ENCODE measurements around the gene SLC22A9.
"Not testable (repeated sequence)": the region's sequence is repeated elsewhere in the genome, so short reads cannot be mapped to it uniquely, and the experiment has no call there.

The SLC22A9 gene

DNA sequence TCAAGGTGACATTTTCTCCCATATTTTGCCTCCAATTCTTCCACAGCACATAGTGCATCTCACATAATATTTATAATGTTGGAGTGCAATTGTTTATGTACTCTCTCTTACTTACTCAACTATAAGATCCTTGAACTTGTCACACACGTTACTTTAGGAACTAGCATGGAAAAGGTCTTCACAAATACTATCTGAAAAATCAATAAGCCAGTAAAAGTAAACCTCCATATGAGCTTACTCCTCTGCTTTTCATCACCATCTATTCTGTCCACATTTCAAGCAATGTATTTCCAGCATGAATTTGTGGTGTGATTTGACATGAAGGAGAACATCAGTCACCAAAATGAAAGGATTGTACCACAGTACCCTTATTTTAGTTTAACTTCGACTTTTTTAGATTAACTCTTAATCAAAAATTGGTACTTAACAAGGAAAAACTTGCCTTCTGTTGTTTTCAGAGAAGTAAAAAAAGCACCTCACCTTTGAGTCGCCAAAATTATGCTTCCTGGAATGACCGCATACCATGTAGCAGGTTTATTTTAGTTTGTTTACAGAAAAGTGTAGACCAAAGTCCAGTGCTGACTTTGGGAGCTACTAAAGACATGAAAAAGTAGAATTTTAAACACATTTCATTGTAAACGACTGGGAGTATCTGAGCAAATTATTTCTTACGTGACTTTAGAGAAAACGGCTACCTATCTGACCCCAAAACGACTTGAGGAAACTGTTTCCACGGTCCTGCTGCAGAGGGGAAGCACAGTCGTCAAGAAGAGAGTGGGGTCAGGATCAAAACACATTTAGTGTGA, at the start of gene SLC22A9:
Gene SLC22A9, plus strand, starts transcription at position 621 of the 806 bp plus-strand sequence. CDS start 272 bp downstream, outside the sequence.
- no peak for DNase-seq (ENCODE audit: low spot score)

GRCh38 chr11:63321723-63322122, 47.9 kb upstream of the SLC22A9 start:
- no peak for DNase-seq (ENCODE audit: low spot score)

DNA sequence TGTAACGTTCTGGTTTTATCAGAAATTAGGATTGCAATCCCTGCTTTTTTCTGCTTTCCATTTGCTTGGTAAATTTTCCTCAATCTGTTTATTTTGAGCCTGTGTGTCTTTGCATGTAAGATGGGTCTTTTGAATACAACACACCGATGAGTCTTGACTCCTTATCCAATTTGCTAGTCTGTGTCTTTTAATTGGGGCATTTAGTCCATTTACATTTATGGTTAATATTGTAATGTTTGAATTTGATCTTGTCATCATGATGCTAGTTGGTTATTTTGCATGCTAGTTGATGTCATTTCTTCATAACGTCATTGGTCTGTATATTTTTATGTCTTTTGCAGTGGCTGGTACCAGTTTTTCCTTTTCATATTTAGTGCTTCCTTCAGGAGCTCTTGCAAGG, 34.5 kb upstream of the SLC22A9 start:
- not testable (repeated sequence) for DNase-seq (ENCODE audit: low spot score)

- DNase-seq (ENCODE audit: low spot score) = no peak
Observed at GRCh38 chr11:63337070-63337469, 32.5 kb upstream of the SLC22A9 start.

GRCh38 chr11:63343130-63343529, 26.5 kb upstream of the SLC22A9 start:
- DNase-seq (ENCODE audit: low spot score) = no peak

DNA sequence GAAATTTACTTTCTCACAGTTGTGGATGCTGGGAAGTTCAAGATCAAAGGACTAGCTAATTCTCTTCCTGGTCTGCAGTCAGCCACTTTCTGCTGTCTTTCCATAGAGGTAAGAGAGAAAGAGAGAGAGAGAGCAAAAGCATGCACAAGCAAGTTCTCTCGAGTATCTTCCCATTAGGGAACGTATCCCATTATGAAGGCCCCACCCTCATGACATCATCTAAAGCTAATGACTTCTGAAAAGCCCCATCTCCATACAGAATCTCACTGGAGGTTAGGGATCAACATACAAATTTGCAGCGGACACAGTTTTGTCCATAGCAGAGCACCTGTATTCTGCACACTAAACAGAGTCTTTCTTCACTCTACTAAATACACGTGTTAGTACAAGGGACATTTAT, 17.4 kb upstream of the SLC22A9 start:
- DNase-seq (ENCODE audit: low spot score) = no peak

DNA sequence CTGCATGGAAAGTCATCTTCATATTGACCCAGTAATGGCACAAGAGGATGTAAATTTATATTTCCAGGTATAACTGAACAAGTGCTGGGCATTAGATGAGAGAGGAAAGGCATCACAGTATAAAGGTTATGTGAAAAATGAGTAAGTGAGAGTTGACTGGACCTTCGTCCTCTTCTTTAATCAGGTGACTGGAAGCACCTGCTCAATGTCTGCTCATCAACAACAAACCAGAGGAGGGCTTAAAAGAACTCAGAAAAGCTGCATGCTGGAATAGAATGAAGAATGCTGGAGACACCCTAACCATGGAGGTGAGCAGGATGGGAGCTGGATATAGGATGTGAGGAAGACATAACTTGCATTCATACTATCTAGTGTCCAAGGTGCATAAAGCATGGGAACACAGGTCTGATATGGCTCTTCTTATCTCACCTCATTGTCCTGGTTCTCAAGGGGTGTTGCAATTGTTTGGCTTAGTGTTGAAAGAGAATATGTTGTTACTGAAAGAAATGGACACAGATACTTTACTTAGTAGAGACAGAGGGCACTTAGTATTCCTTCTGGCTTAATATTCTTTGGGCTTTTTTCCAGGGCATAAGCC, 7.3 kb upstream of the SLC22A9 start:
- DNase-seq (ENCODE audit: low spot score) = no peak

DNA sequence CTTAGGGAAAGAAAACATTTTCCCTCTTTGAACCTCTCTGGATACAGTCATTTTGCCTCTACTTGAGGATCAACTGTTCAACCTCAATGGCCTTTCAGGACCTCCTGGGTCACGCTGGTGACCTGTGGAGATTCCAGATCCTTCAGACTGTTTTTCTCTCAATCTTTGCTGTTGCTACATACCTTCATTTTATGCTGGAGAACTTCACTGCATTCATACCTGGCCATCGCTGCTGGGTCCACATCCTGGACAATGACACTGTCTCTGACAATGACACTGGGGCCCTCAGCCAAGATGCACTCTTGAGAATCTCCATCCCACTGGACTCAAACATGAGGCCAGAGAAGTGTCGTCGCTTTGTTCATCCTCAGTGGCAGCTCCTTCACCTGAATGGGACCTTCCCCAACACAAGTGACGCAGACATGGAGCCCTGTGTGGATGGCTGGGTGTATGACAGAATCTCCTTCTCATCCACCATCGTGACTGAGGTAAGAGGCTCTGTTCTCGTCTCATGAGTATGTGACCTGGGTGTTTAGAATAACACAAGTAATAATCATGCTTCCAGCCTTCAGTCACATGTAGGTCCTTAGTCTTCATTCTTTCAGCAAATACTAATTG, 495 bp downstream of the SLC22A9 start:
- no peak for DNase-seq (ENCODE audit: low spot score)

DNA sequence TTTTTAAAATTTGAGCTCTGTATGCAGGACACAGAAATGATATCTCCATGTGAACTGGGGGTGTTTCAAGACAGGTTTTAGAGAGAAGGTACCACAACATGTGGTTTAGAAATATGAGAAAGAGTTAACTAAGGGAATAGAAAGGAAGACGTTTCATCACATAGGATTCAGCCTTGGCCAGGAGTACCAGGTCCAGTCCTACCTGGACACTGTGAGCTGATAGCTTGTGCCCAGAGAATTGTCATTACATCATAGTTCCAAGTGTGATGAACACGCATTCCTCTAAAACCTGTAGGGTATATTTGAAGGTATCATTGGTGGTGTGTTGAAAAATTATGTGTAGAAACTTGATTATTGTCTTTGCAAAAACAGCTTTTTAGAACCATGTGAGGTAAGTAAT, 1.8 kb downstream of the SLC22A9 start:
- no peak for DNase-seq (ENCODE audit: low spot score)

DNA sequence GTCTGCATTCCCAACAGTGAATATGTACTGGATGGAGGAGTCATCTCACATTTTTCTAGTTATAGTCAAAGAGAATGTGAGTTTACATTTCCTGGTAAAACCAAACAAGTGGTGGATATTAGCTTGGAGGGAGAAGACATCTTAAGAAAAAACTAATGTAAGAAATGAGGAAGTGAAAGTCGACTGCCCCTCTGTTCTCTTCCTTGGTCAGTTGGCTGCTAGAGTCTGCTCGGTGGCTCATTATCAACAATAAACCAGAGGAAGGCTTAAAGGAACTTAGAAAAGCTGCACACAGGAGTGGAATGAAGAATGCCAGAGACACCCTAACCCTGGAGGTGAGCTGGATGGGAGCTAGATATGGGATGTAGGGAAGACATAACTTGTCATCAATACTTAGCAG, 5.8 kb downstream of the SLC22A9 start:
- DNase-seq (ENCODE audit: low spot score) = no peak

- DNase-seq (ENCODE audit: low spot score) = no peak
Observed at GRCh38 chr11:63380130-63380529, 10.5 kb downstream of the SLC22A9 start.

DNA sequence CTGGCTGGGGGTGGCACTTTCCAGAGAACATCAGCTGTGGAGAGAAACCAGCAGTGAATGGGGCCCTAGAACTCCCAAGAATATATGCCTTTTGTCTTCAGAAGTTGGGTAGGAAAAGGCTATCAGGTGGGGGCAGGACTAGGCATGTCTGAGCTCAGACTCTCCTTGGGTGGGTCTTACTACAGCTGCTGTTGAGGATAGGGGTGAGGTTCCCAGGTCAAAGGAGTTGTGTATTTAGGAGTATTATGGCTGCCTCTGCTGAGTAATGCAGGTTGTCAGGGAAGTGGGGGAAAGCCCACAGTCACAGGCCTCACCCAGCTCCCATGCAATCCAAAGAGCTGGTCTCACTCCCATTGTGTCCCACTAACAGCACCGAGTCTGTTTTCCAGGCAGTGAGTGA, 26.1 kb downstream of the SLC22A9 start:
- DNase-seq (ENCODE audit: low spot score) = no peak

GRCh38 chr11:63404161-63404935, 34.8 kb downstream of the SLC22A9 start:
- DNase-seq (ENCODE audit: low spot score) = no peak

DNA sequence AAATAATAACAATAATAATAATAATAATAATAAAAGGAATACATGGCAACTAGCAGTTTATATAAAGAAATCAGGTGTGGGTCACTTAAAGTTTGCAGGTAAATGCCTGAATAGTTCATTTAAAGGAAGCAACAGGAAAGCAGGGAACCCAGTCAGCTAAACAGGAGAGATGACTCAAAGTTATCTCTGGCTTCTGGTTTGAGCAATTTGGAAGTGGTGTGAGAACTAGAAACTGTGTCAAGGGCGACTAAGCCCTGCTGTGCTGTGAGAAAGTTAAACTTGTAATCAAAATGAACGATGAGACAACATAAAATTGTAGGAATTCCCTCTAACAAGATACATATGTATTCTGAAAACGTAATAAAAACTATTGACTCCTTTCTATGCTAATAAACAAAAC, 35.5 kb downstream of the SLC22A9 start:
- DNase-seq (ENCODE audit: low spot score) = no peak

DNA sequence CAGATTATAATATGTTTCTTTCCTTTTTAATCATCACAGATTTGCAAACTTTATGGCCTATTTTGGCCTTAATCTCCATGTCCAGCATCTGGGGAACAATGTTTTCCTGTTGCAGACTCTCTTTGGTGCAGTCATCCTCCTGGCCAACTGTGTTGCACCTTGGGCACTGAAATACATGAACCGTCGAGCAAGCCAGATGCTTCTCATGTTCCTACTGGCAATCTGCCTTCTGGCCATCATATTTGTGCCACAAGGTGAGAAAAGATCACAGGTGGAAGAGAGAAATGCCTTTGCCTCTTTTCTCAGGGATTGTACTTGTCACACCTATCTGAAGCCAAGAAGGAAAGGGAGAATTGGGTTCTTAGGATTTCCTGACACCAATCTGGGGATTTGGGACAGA, 36.9 kb downstream of the SLC22A9 start:
- DNase-seq (ENCODE audit: low spot score) = no peak

- DNase-seq (ENCODE audit: low spot score) = no peak
Observed at GRCh38 chr11:63417174-63417852, 47.7 kb downstream of the SLC22A9 start.

DNA sequence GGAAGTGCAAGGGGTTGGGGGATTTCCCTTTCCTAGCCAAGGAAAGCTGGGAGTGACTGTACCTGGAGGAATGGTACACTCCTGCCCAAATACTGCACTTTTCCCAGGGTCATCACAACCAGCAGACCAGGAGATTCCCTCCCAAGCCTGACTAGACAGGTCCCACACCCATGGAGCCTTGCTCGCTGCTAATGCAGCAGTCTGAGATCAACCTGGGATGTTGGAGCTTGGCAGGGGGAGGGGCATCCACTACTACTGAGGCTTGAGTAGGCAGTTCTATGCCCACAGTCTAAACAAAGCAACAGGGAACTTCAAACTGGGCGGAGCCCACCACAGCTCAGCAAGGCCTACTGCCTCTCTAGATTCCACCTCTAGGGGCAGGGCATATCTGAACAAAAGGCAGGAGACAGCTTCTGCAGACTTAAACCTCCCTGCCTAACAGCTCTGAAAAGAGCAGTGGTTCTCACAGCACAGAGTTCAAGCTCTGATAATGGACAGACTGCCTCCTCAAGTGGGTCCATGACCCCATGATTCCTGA, 58.5 kb downstream of the SLC22A9 start:
- DNase-seq (ENCODE audit: low spot score) = no peak

- DNase-seq (ENCODE audit: low spot score) = not testable (repeated sequence)
Observed at GRCh38 chr11:63430731-63431130, 61.1 kb downstream of the SLC22A9 start.

DNA sequence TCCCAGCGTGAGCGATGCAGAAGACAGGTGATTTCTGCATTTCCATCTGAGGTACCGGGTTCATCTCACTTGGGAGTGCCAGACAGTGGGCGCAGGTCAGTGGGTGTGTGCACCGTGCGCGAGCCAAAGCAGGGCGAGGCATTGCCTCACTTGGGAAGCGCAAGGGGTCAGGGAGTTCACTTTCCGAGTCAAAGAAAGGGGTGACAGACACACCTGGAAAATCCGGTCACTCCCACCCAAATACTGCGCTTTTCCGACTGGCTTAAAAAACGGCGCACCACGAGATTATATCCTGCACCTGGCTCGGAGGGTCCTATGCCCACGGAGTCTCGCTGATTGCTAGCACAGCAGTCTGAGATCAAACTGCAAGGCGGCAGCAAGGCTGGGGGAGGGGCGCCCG, 65.8 kb downstream of the SLC22A9 start:
- not testable (repeated sequence) for DNase-seq (ENCODE audit: low spot score)

DNA sequence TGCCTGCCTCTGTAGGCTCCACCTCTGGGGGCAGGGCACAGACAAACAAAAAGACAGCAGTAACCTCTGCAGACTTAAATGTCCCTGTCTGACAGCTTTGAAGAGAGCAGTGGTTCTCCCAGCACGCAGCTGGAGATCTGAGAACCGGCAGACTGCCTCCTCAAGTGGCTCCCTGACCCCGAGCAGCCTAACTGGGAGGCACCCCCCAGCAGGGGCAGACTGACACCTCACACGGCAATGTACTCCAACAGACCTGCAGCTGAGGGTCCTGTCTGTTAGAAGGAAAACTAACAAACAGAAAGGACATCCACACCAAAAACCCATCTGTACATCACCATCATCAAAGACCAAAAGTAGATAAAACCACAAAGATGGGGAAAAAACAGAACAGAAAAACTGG, 66.2 kb downstream of the SLC22A9 start:
- DNase-seq (ENCODE audit: low spot score) = not testable (repeated sequence)

DNA sequence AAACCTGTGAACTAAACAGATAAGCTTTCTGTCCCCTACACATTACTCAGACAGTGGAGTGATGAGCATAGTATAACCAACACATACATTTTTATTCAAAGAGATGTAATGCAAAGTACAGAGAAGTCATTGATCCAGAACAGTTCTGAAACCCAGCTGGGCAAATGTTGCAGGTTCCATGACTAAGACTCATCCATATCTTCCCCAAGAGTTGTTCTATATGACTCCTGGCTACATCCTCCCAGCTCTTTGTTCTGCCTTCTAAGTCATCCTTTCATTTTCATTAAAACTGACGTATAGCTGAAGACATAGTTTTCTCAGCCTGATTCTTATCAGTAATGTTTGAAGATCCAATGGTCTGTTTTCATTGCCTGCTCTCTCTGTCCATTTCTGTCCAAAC, 74.1 kb downstream of the SLC22A9 start:
- DNase-seq (ENCODE audit: low spot score) = no peak

DNA sequence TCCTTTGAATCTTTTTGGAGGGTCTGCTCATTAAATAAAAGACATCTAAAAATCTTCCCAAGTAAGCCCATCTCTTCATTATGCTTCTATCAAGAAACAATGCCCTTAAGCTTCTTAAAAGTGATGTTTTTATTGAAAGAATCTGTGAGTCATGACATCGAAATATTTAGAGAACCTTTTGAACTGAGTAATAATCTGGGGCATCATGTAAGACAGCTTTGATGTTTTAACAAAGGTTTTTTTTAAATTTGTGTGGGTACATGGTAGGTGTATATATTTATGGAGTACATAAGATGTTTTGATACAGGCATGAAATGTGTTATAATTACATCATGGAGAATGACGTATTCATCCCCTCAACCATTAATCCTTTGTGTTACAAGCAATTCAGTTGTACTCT, 74.6 kb downstream of the SLC22A9 start:
- no peak for DNase-seq (ENCODE audit: low spot score)

All from left forelimb (tissue), 1 donor.